IPS-18a (cell line): ENCODE results near the gene CAPN9.

Source experiments
- H3K27ac ChIP-seq: one replicate; pipeline ENCODE4 v1.5.1; 2013; ENCODE audit warnings: low read length
- H3K27me3 ChIP-seq: one replicate; pipeline ENCODE4 v1.6.1; 2013; ENCODE audit warnings: mild to moderate bottlenecking, low read length; ENCODE audit not compliant: control insufficient read depth, insufficient read depth
- H3K36me3 ChIP-seq: one replicate; pipeline ENCODE4 v1.6.1; 2013; ENCODE audit warnings: low read depth, low read length; ENCODE audit not compliant: control insufficient read depth
- H3K4me1 ChIP-seq: one replicate; pipeline ENCODE4 v1.6.1; 2013; ENCODE audit warnings: low read depth, low read length; ENCODE audit not compliant: control insufficient read depth
- H3K4me3 ChIP-seq: one replicate; pipeline ENCODE4 v1.5.1; 2013; ENCODE audit warnings: low read length
- H3K9ac ChIP-seq: one replicate; pipeline ENCODE4 v1.6.1; 2013; ENCODE audit warnings: mild to moderate bottlenecking, low read length, moderate library complexity
- H3K9me3 ChIP-seq: one replicate; pipeline ENCODE4 v1.6.1; 2013; ENCODE audit warnings: low read depth, low read length; ENCODE audit not compliant: control insufficient read depth

CAPN9 gene

DNA sequence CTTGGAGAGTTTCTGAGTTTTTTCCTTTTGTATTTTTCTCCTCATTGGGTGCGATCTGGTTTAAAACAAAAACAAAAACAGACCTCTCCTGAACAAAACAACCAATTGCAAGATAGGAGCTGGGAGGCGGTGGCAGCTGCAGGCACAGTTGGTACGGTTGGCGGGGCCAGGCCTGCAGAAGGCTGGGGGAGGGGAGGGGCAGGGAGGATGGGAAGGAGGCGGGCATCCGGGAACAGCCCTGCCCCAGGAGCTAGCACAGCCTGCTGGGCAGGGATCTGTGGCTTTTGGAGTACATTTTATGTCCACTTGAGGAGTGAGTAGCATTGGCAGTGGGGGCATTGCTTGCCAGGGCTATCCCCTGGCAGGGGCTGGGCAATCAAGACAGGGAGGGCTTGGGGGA is 5.2 kb downstream of the CAPN9 start:
- Histone ChIP-seq H3K9me3 (no peaks in the 10 kb centered on the region), H3K36me3 (no peaks in the 10 kb centered on the region), H3K4me3 (no peak overlapping the region), H3K27ac (no peak overlapping the region), H3K9ac (no peak overlapping the region), H3K4me1 (peaks cover 30% of the 10 kb centered on the region), H3K27me3 (no peaks in the 10 kb centered on the region)

DNA sequence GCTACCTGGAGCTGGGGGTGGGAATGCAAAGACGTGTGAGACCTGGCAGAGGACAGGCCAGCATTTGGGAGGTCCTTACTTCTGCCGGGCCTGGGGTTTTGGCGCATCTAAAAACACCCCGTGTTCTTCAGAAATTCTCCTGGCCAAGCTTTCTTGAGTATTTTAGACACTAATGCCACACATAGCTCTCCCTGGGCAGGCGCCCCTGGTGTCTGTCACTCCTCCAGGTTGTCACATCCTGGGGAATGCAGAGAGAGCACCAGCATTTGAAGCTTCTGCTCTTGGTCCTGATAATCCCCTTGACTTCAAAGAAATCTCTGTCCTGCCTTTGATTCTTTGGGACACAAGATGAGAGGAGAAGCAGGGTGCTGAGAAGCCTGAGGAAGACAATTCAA is 6.0 kb downstream of the CAPN9 start:
- no peaks in the 10 kb centered on the region for H3K27me3 ChIP-seq
- peaks cover 30% of the 10 kb centered on the region for H3K4me1 ChIP-seq
- H3K36me3 ChIP-seq = no peaks in the 10 kb centered on the region
- no peaks in the 10 kb centered on the region for H3K9me3 ChIP-seq
- peak overlapping the region; percentile 31 for H3K9ac ChIP-seq
- H3K4me3 ChIP-seq = no peak overlapping the region
- H3K27ac ChIP-seq = peak overlapping the region; percentile 5

- Histone ChIP-seq H3K27me3 (no peaks in the 10 kb centered on the region), H3K9me3 (no peaks in the 10 kb centered on the region), H3K4me3 (peak overlapping the region; percentile 46), H3K36me3 (no peaks in the 10 kb centered on the region), H3K9ac (peak overlapping the region; percentile 31), H3K4me1 (peaks cover 30% of the 10 kb centered on the region), H3K27ac (peak overlapping the region; percentile 5)
Observed at GRCh38 chr1:230753586-230754251, 6.5 kb downstream of the CAPN9 start.

- Histone ChIP-seq H3K9ac (no peak overlapping the region), H3K4me1 (peaks cover 26% of the 10 kb centered on the region), H3K27me3 (no peaks in the 10 kb centered on the region), H3K27ac (no peak overlapping the region), H3K36me3 (no peaks in the 10 kb centered on the region), H3K4me3 (no peak overlapping the region), H3K9me3 (no peaks in the 10 kb centered on the region)
Observed at GRCh38 chr1:230754796-230755195, 7.6 kb downstream of the CAPN9 start.

- Histone ChIP-seq H3K36me3 (no peaks in the 10 kb centered on the region), H3K4me1 (peaks cover 5% of the 10 kb centered on the region)
Observed at GRCh38 chr1:230757856-230758708, 10.9 kb downstream of the CAPN9 start.

GRCh38 chr1:230758709-230759368 is 11.7 kb downstream of the CAPN9 start:
- Histone ChIP-seq H3K36me3 (no peaks in the 10 kb centered on the region), H3K9ac (no peak overlapping the region), H3K4me1 (no peaks in the 10 kb centered on the region), H3K27ac (no peak overlapping the region), H3K27me3 (no peaks in the 10 kb centered on the region), H3K9me3 (no peaks in the 10 kb centered on the region), H3K4me3 (no peak overlapping the region)

More at GRCh38 chr1:230757856-230758708, 10.9 kb downstream of the CAPN9 start:
- Histone ChIP-seq H3K27me3 (no peaks in the 10 kb centered on the region), H3K27ac (no peak overlapping the region), H3K9me3 (no peaks in the 10 kb centered on the region), H3K4me3 (no peak overlapping the region), H3K9ac (no peak overlapping the region)

DNA sequence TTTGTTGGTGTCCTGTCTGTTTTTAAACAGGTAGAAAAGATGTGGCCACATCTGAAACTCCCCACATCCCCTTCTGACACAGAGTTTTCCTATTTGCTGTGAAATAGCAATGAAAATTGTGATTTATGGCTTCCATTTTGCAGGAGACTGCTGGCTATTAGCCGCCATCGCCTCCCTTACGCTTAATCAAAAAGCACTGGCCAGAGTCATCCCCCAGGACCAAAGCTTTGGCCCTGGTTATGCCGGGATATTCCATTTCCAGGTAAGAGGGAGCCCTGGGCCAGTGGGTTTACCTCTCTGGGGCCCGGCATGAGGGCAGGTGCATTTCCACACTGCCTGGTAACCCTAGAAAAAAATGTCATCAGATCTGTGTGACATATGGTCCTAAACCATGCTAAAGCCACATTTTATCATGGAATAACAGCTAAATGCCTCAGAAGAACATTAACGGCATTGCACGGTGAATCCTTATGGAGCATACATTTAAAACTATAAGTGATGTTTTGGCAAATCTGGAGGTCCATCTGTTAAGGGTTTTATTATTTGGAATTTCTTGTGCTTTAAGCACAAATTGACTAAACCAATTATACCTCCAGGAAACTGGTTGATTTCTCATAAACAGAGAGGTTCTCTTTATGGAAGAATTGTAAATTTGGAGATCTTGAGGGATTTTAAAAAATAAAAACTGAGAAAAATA is 12.3 kb downstream of the CAPN9 start:
- Histone ChIP-seq H3K27ac (no peak overlapping the region), H3K4me3 (no peak overlapping the region), H3K36me3 (no peaks in the 10 kb centered on the region), H3K9ac (no peak overlapping the region), H3K27me3 (no peaks in the 10 kb centered on the region), H3K4me1 (no peaks in the 10 kb centered on the region), H3K9me3 (no peaks in the 10 kb centered on the region)

DNA sequence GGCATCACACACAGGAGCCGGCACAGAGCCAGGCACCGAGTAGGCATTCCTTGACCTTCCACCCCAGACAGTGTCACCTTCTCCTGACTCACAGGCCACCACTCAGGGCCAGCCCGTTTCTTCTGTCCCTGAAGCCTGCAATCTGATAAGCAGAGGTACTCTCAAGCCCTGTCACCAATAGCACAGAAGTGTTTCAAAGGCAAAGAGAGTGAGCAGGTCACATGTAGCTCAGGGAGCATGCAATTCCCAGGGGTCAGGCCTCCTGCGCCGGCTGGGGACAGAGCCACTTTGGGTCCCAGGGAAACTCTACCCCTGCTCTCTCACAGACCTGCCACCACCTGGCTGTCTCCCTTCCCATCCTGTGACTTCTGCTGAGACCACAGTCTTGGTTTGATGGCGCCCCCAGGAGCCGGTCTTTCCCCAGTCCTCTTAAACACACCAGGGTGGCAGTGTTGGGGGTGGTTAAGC is 13.2 kb downstream of the CAPN9 start:
- Histone ChIP-seq H3K9me3 (no peaks in the 10 kb centered on the region), H3K36me3 (no peaks in the 10 kb centered on the region), H3K4me1 (no peaks in the 10 kb centered on the region), H3K27ac (no peak overlapping the region), H3K4me3 (no peak overlapping the region), H3K9ac (no peak overlapping the region), H3K27me3 (no peaks in the 10 kb centered on the region)

DNA sequence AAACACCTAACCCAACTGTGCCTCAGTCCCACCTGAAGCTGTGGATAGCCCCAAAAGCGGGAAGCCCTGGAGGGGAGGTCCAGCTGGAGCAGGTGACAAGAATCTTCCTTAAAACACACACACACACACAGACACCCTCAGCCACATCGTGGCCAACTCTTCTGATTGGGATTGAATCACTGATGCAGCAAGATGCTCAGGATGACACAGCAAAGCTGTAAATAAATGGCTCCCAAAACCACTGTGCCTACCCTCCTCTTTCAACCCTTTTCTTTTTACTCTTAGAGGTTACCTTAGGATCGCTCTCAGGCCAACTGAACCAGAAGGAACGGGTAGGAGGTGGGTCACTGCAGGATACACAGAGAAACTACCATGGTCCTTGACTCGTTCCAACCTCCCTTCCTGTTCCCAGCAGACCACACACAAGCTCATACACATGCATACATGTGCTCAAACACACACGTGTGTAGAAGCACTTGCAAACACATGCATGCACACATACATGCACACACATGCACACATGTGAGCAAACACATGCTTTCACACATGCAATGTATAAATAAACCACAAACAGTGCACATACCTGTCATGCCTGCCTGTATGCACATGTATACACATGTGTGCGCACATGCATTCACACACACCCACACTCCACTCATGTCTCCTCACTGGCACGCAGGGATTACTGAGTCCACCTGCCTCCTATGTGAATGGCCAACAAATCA is 14.4 kb downstream of the CAPN9 start:
- Histone ChIP-seq H3K4me1 (no peaks in the 10 kb centered on the region), H3K27me3 (no peaks in the 10 kb centered on the region), H3K9me3 (no peaks in the 10 kb centered on the region), H3K36me3 (no peaks in the 10 kb centered on the region), H3K27ac (no peak overlapping the region), H3K9ac (no peak overlapping the region), H3K4me3 (no peak overlapping the region)

DNA sequence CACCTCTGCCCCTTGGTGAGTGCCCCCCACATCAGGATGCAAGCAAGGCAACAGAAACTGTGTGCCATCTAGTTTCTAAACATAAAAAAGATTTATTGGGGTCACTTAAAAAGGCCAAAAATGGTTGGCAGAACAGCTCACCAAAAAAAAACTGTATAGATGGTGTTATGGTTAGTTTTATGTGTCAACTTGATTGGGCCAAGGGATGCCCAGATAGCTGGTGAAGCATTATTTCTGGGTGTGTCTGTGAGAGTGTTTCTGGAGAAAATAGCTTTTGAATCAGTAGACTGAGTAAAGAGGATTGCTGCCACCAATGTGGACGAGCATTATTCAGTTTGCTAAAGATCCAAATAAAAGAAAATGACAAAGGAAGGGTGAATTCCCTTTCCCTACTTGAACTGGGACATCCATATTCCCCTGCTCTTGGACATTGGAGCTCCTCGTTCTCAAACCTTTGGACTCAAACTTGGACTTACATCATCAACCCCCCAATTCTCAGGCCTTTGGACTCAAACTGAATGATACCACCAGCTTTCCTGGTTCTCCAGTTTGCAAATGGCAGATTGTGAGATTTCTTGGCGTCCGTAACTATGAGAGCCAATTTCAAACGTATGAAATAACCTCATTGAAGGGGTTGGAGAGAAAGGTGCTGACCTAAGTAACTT is 16.9 kb downstream of the CAPN9 start:
- H3K27me3 ChIP-seq = no peaks in the 10 kb centered on the region

More for the DNA sequence above, 16.9 kb downstream of the CAPN9 start:
- no peak overlapping the region for H3K4me3 ChIP-seq
- no peak overlapping the region for H3K27ac ChIP-seq
- no peaks in the 10 kb centered on the region for H3K4me1 ChIP-seq
- no peaks in the 10 kb centered on the region for H3K36me3 ChIP-seq
- H3K9ac ChIP-seq = no peak overlapping the region
- no peaks in the 10 kb centered on the region for H3K9me3 ChIP-seq
